ENCODE results near the gene BASP1. TPM values are rescaled to one million over a fixed set of nuclear protein-coding genes. Genes with fewer than 3 reads are reported as not detected.

BASP1 gene
- total and polyA plus RNA-seq, 2 donors = 40.8 to 41.0 TPM

GRCh38 chr5:17206021-17206420, 11.4 kb upstream of the BASP1 start:
- Histone ChIP-seq H3K4me1 (ENCODE audit: insufficient read depth) (no peaks in the 10 kb centered on the region), H3K36me3 (ENCODE audit: insufficient read depth) (no peaks in the 10 kb centered on the region), H3K27ac (ENCODE audit: low read depth) (no peak overlapping the region), H3K4me3 (ENCODE audit: low read depth, low read length) (no peak overlapping the region)
- no peak for DNase-seq (ENCODE audit: extremely low spot score)

DNA sequence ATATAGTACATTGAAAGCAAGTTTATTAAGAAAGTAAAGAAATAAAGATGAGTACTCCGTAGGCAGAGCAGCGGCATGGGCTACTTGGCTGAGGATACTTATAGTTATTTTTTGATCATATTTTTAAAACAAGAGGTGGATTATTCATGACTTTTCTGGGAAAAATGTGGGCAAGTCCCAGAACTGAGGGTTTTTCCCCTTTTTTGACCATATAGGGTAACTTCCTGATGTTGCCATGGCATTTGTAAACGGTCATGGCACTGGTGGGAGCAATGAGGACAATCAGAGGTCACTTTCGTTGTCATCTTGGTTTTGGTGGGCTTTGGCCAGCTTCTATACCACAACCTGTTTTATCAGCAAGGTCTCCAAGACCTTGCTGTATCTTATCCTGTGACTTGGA, 5.2 kb upstream of the BASP1 start:
- WGBS = 60% methylated on average over 4 of the region's 4 CpGs
- Histone ChIP-seq H3K27ac (ENCODE audit: low read depth) (no peak overlapping the region), H3K36me3 (ENCODE audit: insufficient read depth) (no peaks in the 10 kb centered on the region), H3K4me3 (ENCODE audit: low read depth, low read length) (no peak overlapping the region), H3K4me1 (ENCODE audit: insufficient read depth) (no peaks in the 10 kb centered on the region)
- no peak for DNase-seq (ENCODE audit: extremely low spot score)

- Histone ChIP-seq H3K4me3 (ENCODE audit: low read depth, low read length) (no peak overlapping the region), H3K36me3 (ENCODE audit: insufficient read depth) (no peaks in the 10 kb centered on the region), H3K4me1 (ENCODE audit: insufficient read depth) (no peaks in the 10 kb centered on the region), H3K27ac (ENCODE audit: low read depth) (no peak overlapping the region)
- 78% methylated on average over 3 of the region's 3 CpGs for WGBS
- DNase-seq (ENCODE audit: extremely low spot score) = no peak
Measured at GRCh38 chr5:17212996-17213395, 4.4 kb upstream of the BASP1 start.

DNA sequence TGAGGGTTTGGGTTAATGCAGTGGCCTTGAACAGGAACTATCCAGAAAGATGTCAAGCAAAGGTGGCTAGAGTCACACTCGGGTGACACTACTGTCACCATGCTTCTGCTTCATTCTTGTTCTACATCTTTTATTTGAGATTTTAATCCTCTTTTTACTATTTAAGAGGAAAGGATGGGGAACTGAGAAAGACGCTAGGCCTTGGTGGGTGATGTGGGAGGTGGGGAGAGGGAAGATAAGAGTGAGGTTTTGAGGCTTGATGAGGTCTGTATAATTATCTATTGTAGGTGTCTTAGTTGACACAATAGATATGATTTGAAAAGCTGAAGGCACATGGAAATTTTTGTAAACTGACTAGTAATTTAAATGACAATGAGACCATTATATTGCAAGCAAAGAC, 3.5 kb upstream of the BASP1 start:
- Histone ChIP-seq H3K36me3 (ENCODE audit: insufficient read depth) (no peaks in the 10 kb centered on the region), H3K4me3 (ENCODE audit: low read depth, low read length) (no peak overlapping the region), H3K4me1 (ENCODE audit: insufficient read depth) (no peaks in the 10 kb centered on the region), H3K27ac (ENCODE audit: low read depth) (no peak overlapping the region)
- no peak for DNase-seq (ENCODE audit: extremely low spot score)
- 80% methylated on average over 2 of the region's 2 CpGs for WGBS

DNA sequence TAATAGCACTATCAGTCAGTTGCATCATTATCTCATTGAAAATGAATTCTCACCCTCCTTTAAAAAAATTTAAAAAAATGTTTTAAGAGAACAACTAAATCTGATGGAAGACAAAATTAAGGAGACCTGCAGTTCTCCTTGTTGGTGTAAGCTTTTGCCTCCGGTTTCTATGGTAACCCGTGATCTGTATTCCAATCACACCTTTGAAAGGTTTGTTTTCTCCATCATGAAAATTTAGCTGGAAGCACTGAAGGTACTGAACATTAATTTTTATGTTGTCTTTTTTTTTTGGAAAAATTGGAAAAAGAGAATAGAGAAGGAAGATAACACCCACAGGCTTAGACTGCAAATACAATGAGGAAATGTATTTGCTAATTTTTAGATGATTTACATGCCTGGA, 2.5 kb upstream of the BASP1 start:
- Histone ChIP-seq H3K36me3 (ENCODE audit: insufficient read depth) (no peaks in the 10 kb centered on the region), H3K4me1 (ENCODE audit: insufficient read depth) (no peaks in the 10 kb centered on the region), H3K27ac (ENCODE audit: low read depth) (no peak overlapping the region), H3K4me3 (ENCODE audit: low read depth, low read length) (no peak overlapping the region)
- WGBS = 92% methylated on average over 2 of the region's 2 CpGs
- DNase-seq (ENCODE audit: extremely low spot score) = no peak

- DNase-seq (ENCODE audit: extremely low spot score) = no peak
- Histone ChIP-seq H3K27ac (ENCODE audit: low read depth) (no peak overlapping the region), H3K36me3 (ENCODE audit: insufficient read depth) (no peaks in the 10 kb centered on the region), H3K4me3 (ENCODE audit: low read depth, low read length) (no peak overlapping the region), H3K4me1 (ENCODE audit: insufficient read depth) (no peaks in the 10 kb centered on the region)
- 88% methylated on average over 2 of the region's 2 CpGs for WGBS
Measured at GRCh38 chr5:17215361-17215760, 2.1 kb upstream of the BASP1 start.

- DNase-seq (ENCODE audit: extremely low spot score) = peak; percentile 84
- H3K36me3 ChIP-seq (ENCODE audit: insufficient read depth) = no peaks in the 10 kb centered on the region
- H3K4me1 ChIP-seq (ENCODE audit: insufficient read depth) = no peaks in the 10 kb centered on the region
- H3K27ac ChIP-seq (ENCODE audit: low read depth) = no peak overlapping the region
- WGBS = 1% methylated on average over 59 of the region's 59 CpGs
- H3K4me3 ChIP-seq (ENCODE audit: low read depth, low read length) = no peak overlapping the region
Measured at GRCh38 chr5:17216176-17216973, 1.1 kb upstream of the BASP1 start.

DNA sequence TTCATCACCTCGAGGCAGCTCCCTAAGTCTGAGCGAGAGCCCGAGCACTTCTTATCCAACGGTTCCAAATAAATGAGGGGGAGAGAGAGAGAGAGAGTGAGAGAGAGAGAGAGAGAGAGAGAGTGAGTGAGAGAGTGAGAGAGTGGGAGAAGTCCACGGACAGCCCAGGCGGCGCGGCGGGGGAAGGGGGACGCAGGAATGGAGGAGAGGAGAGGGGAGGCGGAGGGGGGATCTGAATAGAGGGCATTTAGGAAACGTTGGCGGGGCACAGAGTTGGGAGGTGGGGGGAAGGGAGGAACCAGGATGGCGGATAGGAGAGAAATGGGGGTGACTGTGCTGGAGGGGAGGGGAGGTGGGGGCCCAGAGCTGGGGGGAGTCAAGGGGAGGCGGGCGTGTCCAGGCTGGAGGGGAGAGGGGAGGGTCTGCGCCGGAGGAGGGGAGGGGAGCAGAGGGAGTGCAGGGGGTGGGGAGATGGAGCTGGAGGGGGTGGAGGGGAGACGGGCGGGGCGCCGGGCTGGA, 398 bp upstream of the BASP1 start:
- Histone ChIP-seq H3K36me3 (ENCODE audit: insufficient read depth) (no peaks in the 10 kb centered on the region), H3K4me3 (ENCODE audit: low read depth, low read length) (peak overlapping the region; percentile 78), H3K27ac (ENCODE audit: low read depth) (no peak overlapping the region), H3K4me1 (ENCODE audit: insufficient read depth) (no peaks in the 10 kb centered on the region)
- under 1% methylated on average over 22 of the region's 22 CpGs for WGBS
- peak; percentile 65 for DNase-seq (ENCODE audit: extremely low spot score)

DNA sequence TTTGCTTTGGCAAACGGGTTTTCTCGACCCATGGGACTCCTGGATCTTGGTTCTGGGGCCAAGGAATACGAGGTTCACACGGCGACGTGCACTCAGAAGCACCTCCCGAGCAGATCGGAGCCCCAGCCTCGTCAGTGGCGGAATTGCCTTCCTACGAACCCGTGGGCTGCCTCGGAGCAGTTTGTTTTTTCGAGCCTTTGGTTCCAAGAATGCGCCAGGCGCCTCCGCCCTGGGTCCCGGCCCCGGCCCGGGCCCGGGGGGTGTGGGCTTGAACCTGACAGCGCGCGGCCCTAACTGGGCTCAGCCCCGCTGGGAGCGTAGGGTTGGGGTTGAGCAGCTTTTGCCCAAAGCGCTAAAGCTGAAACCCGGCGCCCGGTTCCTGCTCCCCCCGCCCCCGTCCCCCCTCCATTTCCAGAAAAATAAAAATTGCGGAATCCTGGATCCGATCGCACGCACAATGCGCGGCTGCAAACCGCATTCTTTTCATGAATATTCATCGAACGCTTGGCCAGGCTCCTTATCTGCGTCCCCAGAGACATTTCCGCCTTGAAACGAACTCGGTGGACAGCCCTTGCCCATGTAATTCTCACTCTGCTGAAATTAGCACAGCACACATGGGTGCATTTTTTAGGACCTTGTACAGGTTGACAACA, 1.0 kb downstream of the BASP1 start:
- DNase-seq (ENCODE audit: extremely low spot score) = no peak
- under 1% methylated on average over 45 of the region's 45 CpGs for WGBS
- Histone ChIP-seq H3K4me1 (ENCODE audit: insufficient read depth) (no peaks in the 10 kb centered on the region), H3K27ac (ENCODE audit: low read depth) (no peak overlapping the region), H3K36me3 (ENCODE audit: insufficient read depth) (no peaks in the 10 kb centered on the region), H3K4me3 (ENCODE audit: low read depth, low read length) (peak overlapping the region; percentile 78)

- no peaks in the 10 kb centered on the region for H3K36me3 ChIP-seq (ENCODE audit: insufficient read depth)
- no peaks in the 10 kb centered on the region for H3K4me1 ChIP-seq (ENCODE audit: insufficient read depth)
- peak overlapping the region; percentile 78 for H3K4me3 ChIP-seq (ENCODE audit: low read depth, low read length)
- no peak for DNase-seq (ENCODE audit: extremely low spot score)
- H3K27ac ChIP-seq (ENCODE audit: low read depth) = no peak overlapping the region
- 13% methylated on average over 20 of the region's 20 CpGs for WGBS
Measured at GRCh38 chr5:17219006-17219422, 1.6 kb downstream of the BASP1 start.

DNA sequence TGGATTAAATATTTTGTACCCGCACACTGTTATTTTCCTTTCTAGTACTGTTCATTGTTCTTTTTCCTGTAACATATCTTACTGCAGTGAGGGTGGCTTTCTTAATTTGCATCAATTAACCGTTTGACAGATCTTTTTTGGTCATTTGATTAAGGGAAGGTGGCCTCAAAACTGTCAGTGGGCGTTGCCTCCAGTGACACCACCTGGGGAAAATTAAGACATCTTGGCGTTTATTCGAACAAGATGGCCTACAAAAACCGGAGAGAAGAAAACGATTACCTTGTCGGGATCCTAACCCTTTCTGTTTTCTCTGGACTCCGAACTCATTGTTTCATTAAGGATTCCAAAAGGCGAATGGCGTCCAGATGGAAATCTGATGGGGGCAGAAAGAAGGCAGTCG, 2.0 kb downstream of the BASP1 start:
- H3K4me1 ChIP-seq (ENCODE audit: insufficient read depth) = no peaks in the 10 kb centered on the region
- 89% methylated on average over 12 of the region's 12 CpGs for WGBS
- no peak overlapping the region for H3K4me3 ChIP-seq (ENCODE audit: low read depth, low read length)
- H3K27ac ChIP-seq (ENCODE audit: low read depth) = no peak overlapping the region
- no peak for DNase-seq (ENCODE audit: extremely low spot score)
- H3K36me3 ChIP-seq (ENCODE audit: insufficient read depth) = no peaks in the 10 kb centered on the region

- Histone ChIP-seq H3K36me3 (ENCODE audit: insufficient read depth) (no peaks in the 10 kb centered on the region), H3K4me3 (ENCODE audit: low read depth, low read length) (no peak overlapping the region), H3K27ac (ENCODE audit: low read depth) (no peak overlapping the region), H3K4me1 (ENCODE audit: insufficient read depth) (no peaks in the 10 kb centered on the region)
- 94% methylated on average over 6 of the region's 6 CpGs for WGBS
- DNase-seq (ENCODE audit: extremely low spot score) = no peak
Measured at GRCh38 chr5:17219992-17220391, 2.6 kb downstream of the BASP1 start.

GRCh38 chr5:17220469-17220868, 3.0 kb downstream of the BASP1 start:
- WGBS = 92% methylated on average over 4 of the region's 4 CpGs
- DNase-seq (ENCODE audit: extremely low spot score) = no peak
- Histone ChIP-seq H3K36me3 (ENCODE audit: insufficient read depth) (no peaks in the 10 kb centered on the region), H3K27ac (ENCODE audit: low read depth) (no peak overlapping the region), H3K4me1 (ENCODE audit: insufficient read depth) (no peaks in the 10 kb centered on the region), H3K4me3 (ENCODE audit: low read depth, low read length) (no peak overlapping the region)
